Testis (tissue), 3 donors: ENCODE results near the gene TMEM92. TPM values are rescaled to one million over a fixed set of nuclear protein-coding genes. Genes with fewer than 3 reads are reported as not detected.

Experiments
- DNase-seq: peaks from one replicate; pipeline ENCODE4 v3.0.0-alpha.2; 2019
- H3K27ac ChIP-seq, 2 donors: fragments of 200-600 bp; sonication (generic); one replicate each; pipeline ENCODE4 v1.5.1; 2019
- H3K27me3 ChIP-seq: fragments of 200-600 bp; sonication (generic); one replicate; pipeline ENCODE4 v1.5.1; 2019
- H3K36me3 ChIP-seq: fragments of 200-600 bp; sonication (generic); one replicate; pipeline ENCODE4 v1.5.1; 2017; ENCODE audit warnings: low read depth; ENCODE audit errors: missing control alignments
- H3K4me1 ChIP-seq: fragments of 200-600 bp; sonication (generic); one replicate; pipeline ENCODE4 v1.5.1; 2019
- H3K4me3 ChIP-seq, 2 donors: fragments of 200-600 bp; sonication (generic); one replicate each; pipeline ENCODE4 v1.5.1; 2017 to 2019
- H3K9me3 ChIP-seq: fragments of 200-600 bp; sonication (generic); one replicate; pipeline ENCODE4 v1.5.1; 2017
- CTCF ChIP-seq, 3 experiments: fragments of 450-650 bp in 2 of 3; fragments of 200-600 bp in 1 of 3; sonication (generic) in 1 of 3; IDR thresholded peaks; one replicate each; pipeline ENCODE4 v1.5.1; 2016 to 2019; ENCODE audit warnings: antibody characterized with exemption in 3 of 3, mild to moderate bottlenecking in 2 of 3, moderate library complexity in 1 of 3
- POLR2A ChIP-seq: fragments of 450-650 bp; IDR thresholded peaks from one replicate; pipeline ENCODE4 v1.6.1; 2017; ENCODE audit warnings: antibody characterized with exemption, mild to moderate bottlenecking, moderate library complexity
- WGBS, 2 donors: methylation state at CpG; one replicate each; pipeline ENCODE4 v1.1.5; 2018; 5-methylcytosine and 5-hydroxymethylcytosine counted together
- intact Hi-C: fragments of 100-400 bp; cut with DNase I; formaldehyde crosslinking; loops from one replicate; pipeline ENCODE4 v1.15.1; 2023; ENCODE audit warnings: low total_unique reads
- polyA plus RNA-seq: library from polyadenylated mRNA; stranded (reverse); fragments of 350-450 nt; fragmentation: Illumina TruSeq; extraction: RNeasy Lipid Tissue Mini Kit (QIAGEN cat#74804); gene quantifications from one replicate; pipeline ENCODE4 v1.2.3, GENCODE V29; 2014; ENCODE audit warnings: low read depth, low replicate concordance; ENCODE audit not compliant: insufficient read depth
- total RNA-seq, 2 donors: library from RNA; depleted of rRNA; stranded (reverse); fragments of >200 nt; gene quantifications; one replicate each; pipeline ENCODE4 v1.2.3, GENCODE V29; 2016

The TMEM92 gene
- total and polyA plus RNA-seq, 3 donors from 2014 or later, result 0.44 to 1.5 (median 0.93) TPM

GRCh38 chr17:50238601-50239280 is 35.5 kb upstream of the TMEM92 start:
- no peaks in the 10 kb centered on the region for H3K4me1 ChIP-seq
- 57 to 62% methylated on average over 7 to 9 of the region's 9 CpGs for WGBS, 2 donors
- no peaks in the 10 kb centered on the region for H3K36me3 ChIP-seq
- no peak for DNase-seq
- H3K27me3 ChIP-seq, result no peaks in the 10 kb centered on the region
- no peak overlapping the region for H3K27ac ChIP-seq
- TF ChIP-seq POLR2A, result no peak
- no peak for TF ChIP-seq CTCF (IDR thresholded peaks at IDR 0.05)
- intact Hi-C loops, result no loop called here
- no peak overlapping the region for H3K4me3 ChIP-seq
- H3K9me3 ChIP-seq, result no peaks in the 10 kb centered on the region

- WGBS, 2 donors, result 64 to 79% methylated on average over 4 of the region's 4 CpGs
- Histone ChIP-seq H3K36me3 (no peaks in the 10 kb centered on the region), H3K27me3 (no peaks in the 10 kb centered on the region), H3K4me3 (no peak overlapping the region), H3K9me3 (no peaks in the 10 kb centered on the region), H3K27ac (no peak overlapping the region), H3K4me1 (no peaks in the 10 kb centered on the region)
- intact Hi-C loops, result no loop called here
- DNase-seq, result no peak
- no peak for TF ChIP-seq CTCF (IDR thresholded peaks at IDR 0.05)
- no peak for TF ChIP-seq POLR2A
These were observed 34.3 kb upstream of the TMEM92 start for GRCh38 chr17:50239937-50240336.

GRCh38 chr17:50240851-50241250 is 33.4 kb upstream of the TMEM92 start:
- Histone ChIP-seq H3K36me3 (no peaks in the 10 kb centered on the region), H3K9me3 (no peaks in the 10 kb centered on the region), H3K4me3 (no peak overlapping the region), H3K27me3 (no peaks in the 10 kb centered on the region), H3K4me1 (no peaks in the 10 kb centered on the region), H3K27ac (no peak overlapping the region)
- WGBS, 2 donors, result 93 to 100% methylated on average over 1 of the region's 1 CpG
- no peak for DNase-seq
- TF ChIP-seq POLR2A, result no peak
- TF ChIP-seq CTCF (IDR thresholded peaks at IDR 0.05), result no peak
- intact Hi-C loops, result no loop called here

GRCh38 chr17:50241431-50241830 is 32.8 kb upstream of the TMEM92 start:
- 82 to 87% methylated on average over 5 of the region's 5 CpGs for WGBS, 2 donors

More at GRCh38 chr17:50241431-50241830, 32.8 kb upstream of the TMEM92 start:
- TF ChIP-seq POLR2A, result no peak
- no peak for TF ChIP-seq CTCF (IDR thresholded peaks at IDR 0.05)
- no peak for DNase-seq
- Histone ChIP-seq H3K27me3 (no peaks in the 10 kb centered on the region), H3K9me3 (no peaks in the 10 kb centered on the region), H3K4me3 (no peak overlapping the region), H3K4me1 (no peaks in the 10 kb centered on the region), H3K27ac (no peak overlapping the region), H3K36me3 (no peaks in the 10 kb centered on the region)
- intact Hi-C loops, result no loop called here
